Caco-2 (cell line): ENCODE measurements around the gene LRRC55. TPM values are rescaled to one million over a fixed set of nuclear protein-coding genes. Genes with fewer than 3 reads are reported as not detected.

Experiments used
- BruUV-seq: library from RNA; stranded (reverse); fragments of 400-500 nt; replicated peaks from 2 replicates; lab custom pipeline; 2021; lab: Mats Ljungman, UMichigan
- CTCF ChIA-PET: fragments of 300-600 bp; sonication (Branson Sonifier 250); formaldehyde crosslinking; loops from one replicate; lab custom pipeline; 2022; ENCODE audit warnings: antibody characterized with exemption; lab: Charles Lee
- POLR2A ChIA-PET: fragments of 300-600 bp; sonication (Branson Sonifier 250); formaldehyde crosslinking; loops from one replicate; lab custom pipeline; 2022; ENCODE audit warnings: antibody characterized with exemption; lab: Charles Lee
- DNase-seq, 2 experiments: peaks; one replicate each; pipeline versions ENCODE4 v3.0.0 to v3.0.0-alpha.2; 2020 to 2022
- H3K27me3 ChIP-seq: replicated peaks from 2 replicates; pipeline ENCODE4 v1.6.0; 2011; ENCODE audit warnings: low read length; ENCODE audit not compliant: control insufficient read depth, insufficient read depth
- H3K36me3 ChIP-seq: 2 replicates; pipeline ENCODE4 v1.5.1; 2011; ENCODE audit warnings: low read length; ENCODE audit not compliant: control insufficient read depth, insufficient read depth
- H3K4me1 ChIP-seq: fragments of 250-450 bp; sonication (Bioruptor Pico); 2 replicates; pipeline ENCODE4 v1.5.1; 2020; ENCODE audit warnings: mild to moderate bottlenecking
- H3K4me3 ChIP-seq: 2 replicates; pipeline ENCODE4 v1.5.1; 2011; ENCODE audit warnings: low read depth, mild to moderate bottlenecking, control low read depth, low read length
- H3K9me3 ChIP-seq: fragments of 250-450 bp; sonication (Bioruptor Pico); 2 replicates; pipeline ENCODE4 v1.5.1; 2020; ENCODE audit warnings: mild to moderate bottlenecking, moderate library complexity
- H3K27ac Mint-ChIP-seq: one replicate; pipeline ENCODE4 v1.8.0; 2022; ENCODE audit warnings: mixed read lengths; ENCODE audit not compliant: unreplicated experiment
- H3K27me3 Mint-ChIP-seq: one replicate; pipeline ENCODE4 v1.8.0; 2022; ENCODE audit warnings: mixed read lengths; ENCODE audit not compliant: insufficient read depth, unreplicated experiment
- H3K36me3 Mint-ChIP-seq: one replicate; pipeline ENCODE4 v1.8.0; 2022; ENCODE audit warnings: mild to moderate bottlenecking, mixed read lengths; ENCODE audit not compliant: insufficient read depth, unreplicated experiment
- H3K4me1 Mint-ChIP-seq: one replicate; pipeline ENCODE4 v1.8.0; 2022; ENCODE audit warnings: low read depth, mixed read lengths; ENCODE audit not compliant: unreplicated experiment
- H3K4me3 Mint-ChIP-seq: one replicate; pipeline ENCODE4 v1.8.0; 2022; ENCODE audit warnings: mild to moderate bottlenecking, moderate library complexity, mixed read lengths; ENCODE audit not compliant: unreplicated experiment
- H3K9me3 Mint-ChIP-seq: one replicate; pipeline ENCODE4 v1.8.0; 2022; ENCODE audit warnings: mixed read lengths; ENCODE audit not compliant: unreplicated experiment
- CTCF ChIP-seq, 2 experiments: fragments of 200-600 bp in 1 of 2; IDR thresholded peaks; 1 replicate in 1 of 2; 2 replicates in 1 of 2; pipeline versions ENCODE4 v1.5.1 to v1.8.0; 2011 to 2022; ENCODE audit warnings: antibody characterized with exemption in 1 of 2, control low read depth in 1 of 2, inconsistent platforms in 1 of 2, low read depth in 1 of 2, low read length in 1 of 2, mild to moderate bottlenecking in 1 of 2, moderate library complexity in 1 of 2; ENCODE audit not compliant: insufficient read depth in 1 of 2, severe bottlenecking in 1 of 2, unreplicated experiment in 1 of 2
- intact Hi-C: fragments of 100-400 bp; cut with micrococcal nuclease; formaldehyde crosslinking; loops from one replicate; pipeline ENCODE4 v1.10.0; 2022; ENCODE audit not compliant: unreplicated experiment
- total RNA-seq: library from RNA; stranded (reverse); gene quantifications from 2 replicates; pipeline ENCODE4 v1.2.3, GENCODE V29; 2022

The LRRC55 gene
- total RNA-seq, 1 experiment from 2014 or later = not detected

- no TSS peak for BruUV-seq
- no peak overlapping the region for H3K27ac Mint-ChIP-seq
- intact Hi-C loops = loop anchor here (5.0 kb wide), 1 partner anchor 42 kb away; no protein-coding TSS in a partner anchor
- H3K9me3 ChIP-seq = no peaks in the 10 kb centered on the region
- POLR2A ChIA-PET = no interaction called here
- no peak overlapping the region for H3K4me3 ChIP-seq
- no peaks in the 10 kb centered on the region for H3K36me3 ChIP-seq
- no peaks in the 10 kb centered on the region for H3K4me1 ChIP-seq
- no peak for TF ChIP-seq CTCF (IDR thresholded peaks at IDR 0.05; ENCODE audit: insufficient read depth in 1 of 2, low read depth in 1 of 2, low read length in 1 of 2, severe bottlenecking in 1 of 2, unreplicated experiment in 1 of 2)
- peaks cover 14% of the 10 kb centered on the region for H3K27me3 Mint-ChIP-seq
- CTCF ChIA-PET = interaction anchor here (2.2 kb wide), 1 partner anchor 44 kb away, joined by 10 read pairs; no protein-coding TSS in a partner anchor
- no peaks in the 10 kb centered on the region for H3K36me3 Mint-ChIP-seq
- no peaks in the 10 kb centered on the region for H3K9me3 Mint-ChIP-seq
- no peak overlapping the region for H3K4me3 Mint-ChIP-seq
- H3K27me3 ChIP-seq = peaks cover 1% of the 10 kb centered on the region; the same call in 1 of the 2 replicates
- DNase-seq = peak in 1 of 2 experiments; percentile 3
- H3K4me1 Mint-ChIP-seq = no peaks in the 10 kb centered on the region
These were observed 23.4 kb downstream of the LRRC55 start for GRCh38 chr11:57205041-57205641.

DNA sequence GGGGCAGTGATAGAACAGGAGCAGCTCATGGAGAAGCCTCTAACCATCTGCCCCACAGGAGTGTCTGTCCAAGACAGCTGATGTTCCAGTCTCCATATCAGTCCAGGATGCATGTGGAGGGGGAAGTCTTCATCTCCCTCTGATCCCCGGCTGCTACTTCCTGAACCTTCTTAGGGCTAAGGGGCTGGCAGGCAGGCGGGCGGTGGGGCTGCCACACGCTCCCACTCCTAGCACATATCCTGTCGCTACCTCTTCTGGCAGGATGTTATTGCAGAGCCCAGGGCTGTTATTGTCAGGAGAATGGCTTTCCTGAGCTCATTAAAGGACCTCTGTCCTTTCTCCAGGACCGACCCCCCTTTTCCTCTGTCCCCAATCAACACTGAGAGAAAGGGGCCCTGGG is 25.4 kb downstream of the LRRC55 start:
- ChIA-PET CTCF (no interaction called here), POLR2A (no interaction called here)

DNA sequence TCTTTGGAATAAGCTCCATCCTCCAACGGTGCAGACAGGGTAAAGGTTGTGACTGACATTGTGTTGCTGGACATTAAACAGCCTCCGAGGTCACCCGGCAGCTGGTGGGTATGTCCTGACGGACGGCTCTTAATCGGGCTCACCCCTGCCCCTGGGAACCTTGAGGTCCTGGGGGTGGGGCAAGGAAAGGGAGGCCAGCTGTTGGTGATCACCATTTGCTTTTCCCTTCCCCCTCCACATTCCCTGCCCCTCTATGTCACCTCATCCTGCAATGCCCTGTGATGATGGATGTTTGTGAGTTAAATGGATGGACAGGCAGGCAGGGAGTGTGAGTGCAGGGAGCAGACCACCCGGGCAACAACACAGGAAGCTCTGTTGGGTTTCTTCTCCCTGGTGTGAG is 29.0 kb downstream of the LRRC55 start:
- Mint-ChIP-seq H3K4me1 (no peaks in the 10 kb centered on the region), H3K27ac (no peak overlapping the region), H3K4me3 (no peak overlapping the region), H3K9me3 (no peaks in the 10 kb centered on the region), H3K27me3 (peaks cover 4% of the 10 kb centered on the region), H3K36me3 (no peaks in the 10 kb centered on the region)
- ChIA-PET CTCF (no interaction called here), POLR2A (no interaction called here)
- no peaks in the 10 kb centered on the region for H3K27me3 ChIP-seq
- no TSS peak for BruUV-seq
- no peak for TF ChIP-seq CTCF (IDR thresholded peaks at IDR 0.05; ENCODE audit: insufficient read depth in 1 of 2, low read depth in 1 of 2, low read length in 1 of 2, severe bottlenecking in 1 of 2, unreplicated experiment in 1 of 2)
- no peaks in the 10 kb centered on the region for H3K9me3 ChIP-seq
- no peaks in the 10 kb centered on the region for H3K4me1 ChIP-seq
- no peak for DNase-seq
- no peak overlapping the region for H3K4me3 ChIP-seq
- no peaks in the 10 kb centered on the region for H3K36me3 ChIP-seq
- intact Hi-C loops = no loop called here

More for the DNA sequence above, 25.4 kb downstream of the LRRC55 start:
- no peak for DNase-seq
- Mint-ChIP-seq H3K9me3 (no peaks in the 10 kb centered on the region), H3K36me3 (no peaks in the 10 kb centered on the region), H3K27me3 (peaks cover 10% of the 10 kb centered on the region), H3K4me1 (no peaks in the 10 kb centered on the region), H3K4me3 (no peak overlapping the region), H3K27ac (no peak overlapping the region)
- Histone ChIP-seq H3K36me3 (no peaks in the 10 kb centered on the region), H3K4me1 (no peaks in the 10 kb centered on the region), H3K9me3 (no peaks in the 10 kb centered on the region), H3K27me3 (peaks cover 1% of the 10 kb centered on the region; the same call in 1 of the 2 replicates), H3K4me3 (no peak overlapping the region)
- TF ChIP-seq CTCF (IDR thresholded peaks at IDR 0.05; ENCODE audit: insufficient read depth in 1 of 2, low read depth in 1 of 2, low read length in 1 of 2, severe bottlenecking in 1 of 2, unreplicated experiment in 1 of 2) = no peak
- BruUV-seq = no TSS peak
- intact Hi-C loops = loop anchor here (5.0 kb wide), 1 partner anchor 40 kb away; no protein-coding TSS in a partner anchor
